HEK293 (cell line): Measurements from ENCODE around the gene MSRB1.

ENCODE experiments used
- CTCF ChIA-PET: fragments of 350-600 bp; formaldehyde crosslinking; extraction: SDS; loops from one replicate; lab custom pipeline; 2021; ENCODE audit warnings: antibody characterized with exemption; lab: Yijun Ruan, JAX
- POLR2A ChIA-PET: fragments of 300-600 bp; formaldehyde crosslinking; extraction: SDS; loops from one replicate; lab custom pipeline; 2020; ENCODE audit warnings: antibody characterized with exemption, inconsistent platforms; lab: Yijun Ruan, JAX
- H3K27ac ChIP-seq: fragments of 200-500 bp; sonication (Bioruptor generic); 2 replicates; pipeline ENCODE4 v1.5.1; 2014; ENCODE audit warnings: low read depth, low read length, control low read depth, inconsistent platforms; ENCODE audit errors: extremely low read depth
- H3K36me3 ChIP-seq, 2 experiments: fragments of 200-500 bp in 1 of 2; sonication (Bioruptor generic) in 1 of 2; 1 replicate in 1 of 2; 2 replicates in 1 of 2; pipeline ENCODE4 v1.5.1; 2014 to 2017; ENCODE audit warnings: inconsistent platforms in 2 of 2, low read length in 2 of 2; ENCODE audit not compliant: control insufficient read depth in 2 of 2, insufficient read depth in 1 of 2
- H3K4me1 ChIP-seq: fragments of 200-500 bp; sonication (Bioruptor generic); 2 replicates; pipeline ENCODE4 v1.5.1; 2014; ENCODE audit warnings: mild to moderate bottlenecking, low read length, inconsistent platforms; ENCODE audit not compliant: control insufficient read depth, insufficient read depth
- H3K4me3 ChIP-seq: 2 replicates; pipeline ENCODE4 v1.5.1; 2011; ENCODE audit warnings: low read depth, mild to moderate bottlenecking, control low read depth, low read length, moderate library complexity
- H3K9me3 ChIP-seq: fragments of 200-500 bp; sonication (Bioruptor generic); 2 replicates; pipeline ENCODE4 v1.5.1; 2014; ENCODE audit warnings: low read depth, low read length, inconsistent platforms; ENCODE audit not compliant: control insufficient read depth, insufficient read depth
- BCL11A ChIP-seq: fragments of 450-650 bp; formaldehyde crosslinking; IDR thresholded peaks from 2 replicates; pipeline ENCODE4 v1.5.1; 2016; ENCODE audit warnings: low read depth, missing biosample characterization, missing genetic modification characterization
- SP3 ChIP-seq: fragments of 450-650 bp; formaldehyde crosslinking; IDR thresholded peaks from 2 replicates; pipeline ENCODE4 v1.5.1; 2016; ENCODE audit warnings: missing biosample characterization, missing genetic modification characterization
- ZBTB11 ChIP-seq: fragments of 450-650 bp; formaldehyde crosslinking; conservative IDR thresholded peaks from 2 replicates; pipeline ENCODE4 v1.5.1; 2016; ENCODE audit warnings: low read depth, missing biosample characterization, missing genetic modification characterization
- ZBTB26 ChIP-seq: fragments of 450-650 bp; formaldehyde crosslinking; optimal IDR thresholded peaks from 2 replicates; pipeline ENCODE3; 2016; ENCODE audit warnings: missing biosample characterization, mild to moderate bottlenecking, missing genetic modification characterization
- ZFP37 ChIP-seq: fragments of 450-650 bp; formaldehyde crosslinking; IDR thresholded peaks from 2 replicates; pipeline ENCODE4 v1.5.1; 2016; ENCODE audit warnings: missing biosample characterization, missing genetic modification characterization
- ZFP69B ChIP-seq: fragments of 450-650 bp; formaldehyde crosslinking; IDR thresholded peaks from 2 replicates; pipeline ENCODE4 v1.5.1; 2016; ENCODE audit warnings: missing biosample characterization, missing genetic modification characterization
- ZNF148 ChIP-seq: fragments of 450-650 bp; formaldehyde crosslinking; IDR thresholded peaks from 2 replicates; pipeline ENCODE4 v1.5.0; 2017; ENCODE audit warnings: missing biosample characterization, missing genetic modification characterization, borderline replicate concordance
- ZNF239 ChIP-seq: fragments of 450-650 bp; formaldehyde crosslinking; IDR thresholded peaks from 2 replicates; pipeline ENCODE4 v1.5.1; 2016; ENCODE audit warnings: missing biosample characterization, missing genetic modification characterization
- ZNF324 ChIP-seq: fragments of 450-650 bp; formaldehyde crosslinking; IDR thresholded peaks from 2 replicates; pipeline ENCODE4 v1.5.1; 2016; ENCODE audit warnings: missing biosample characterization, missing genetic modification characterization
- ZNF530 ChIP-seq: fragments of 450-650 bp; formaldehyde crosslinking; IDR thresholded peaks from 2 replicates; pipeline ENCODE4 v1.5.1; 2016; ENCODE audit warnings: low read depth, missing biosample characterization, missing genetic modification characterization
- ZNF544 ChIP-seq: fragments of 450-650 bp; formaldehyde crosslinking; IDR thresholded peaks from 2 replicates; pipeline ENCODE4 v1.5.0; 2017; ENCODE audit warnings: missing biosample characterization, missing genetic modification characterization
- ZNF548 ChIP-seq: fragments of 450-650 bp; formaldehyde crosslinking; IDR thresholded peaks from 2 replicates; pipeline ENCODE4 v1.5.1; 2016; ENCODE audit warnings: missing biosample characterization, missing genetic modification characterization
- ZNF558 ChIP-seq: fragments of 450-650 bp; formaldehyde crosslinking; IDR thresholded peaks from 2 replicates; pipeline ENCODE4 v1.5.1; 2016; ENCODE audit warnings: missing biosample characterization, missing genetic modification characterization
- ZNF561 ChIP-seq: fragments of 450-650 bp; IDR thresholded peaks from 2 replicates; pipeline ENCODE4 v1.5.1; 2018; ENCODE audit warnings: missing biosample characterization, missing genetic modification characterization, borderline replicate concordance
- ZNF623 ChIP-seq: fragments of 450-650 bp; formaldehyde crosslinking; IDR thresholded peaks from 2 replicates; pipeline ENCODE4 v1.5.1; 2016; ENCODE audit warnings: missing biosample characterization, missing genetic modification characterization

MSRB1 gene

GRCh38 chr16:1987198-1987597, 44.2 kb upstream of the MSRB1 start (continued):
- TF ChIP-seq ZFP37 (tag by site-specific recombination) = no peak
- TF ChIP-seq ZNF239 (tag by site-specific recombination) = no peak
- no peak for TF ChIP-seq ZNF561 (tag by site-specific recombination)
- TF ChIP-seq ZNF324 (tag by site-specific recombination) = no peak
- TF ChIP-seq ZNF558 (tag by site-specific recombination) = no peak
- no peak for TF ChIP-seq BCL11A
- no peak for TF ChIP-seq SP3 (tag by site-specific recombination)
- no peak for TF ChIP-seq ZBTB26 (tag by site-specific recombination)
- TF ChIP-seq, all 188 proteins: peak for 0

GRCh38 chr16:1985466-1986150, 42.6 kb upstream of the MSRB1 start:
- CTCF ChIA-PET = interaction anchor here (0.8 to 4.5 kb wide), 4 partner anchors 19 to 156 kb away, joined by 3 to 28 read pairs (median 4); no protein-coding TSS in a partner anchor

More at GRCh38 chr16:1985466-1986150, 42.6 kb upstream of the MSRB1 start:
- Histone ChIP-seq H3K27ac (no peak overlapping the region), H3K4me1 (peaks cover 9% of the 10 kb centered on the region), H3K36me3 (peaks cover 0 to 22% of the 10 kb centered on the region in 2 experiments; a peak in 1 of 3 replicates), H3K9me3 (no peaks in the 10 kb centered on the region), H3K4me3 (no peak overlapping the region; the same call in 1 of the 2 replicates)
- no peak for TF ChIP-seq ZNF148 (tag by site-specific recombination)
- no peak for TF ChIP-seq ZFP69B (tag by site-specific recombination)
- TF ChIP-seq ZNF544 (tag by site-specific recombination) = no peak
- no peak for TF ChIP-seq ZNF623 (tag by site-specific recombination)
- no peak for TF ChIP-seq ZNF548 (tag by site-specific recombination)
- no peak for TF ChIP-seq ZNF530 (tag by site-specific recombination)
- no peak for TF ChIP-seq ZFP37 (tag by site-specific recombination)
- TF ChIP-seq ZBTB11 (tag by site-specific recombination) = no peak
- POLR2A ChIA-PET = interaction anchor here (1.2 to 6.3 kb wide), 5 partner anchors 10 to 170 kb away, joined by 3 to 46 read pairs (median 4); partner anchors contain the start of genes RPS2 and TRAF7
